ENCODE results near the gene ADD2.

GRCh38 chr2:70673041-70673647 is 94.9 kb downstream of the ADD2 start:
- no peak for TF ChIP-seq CTCF (IDR thresholded peaks at IDR 0.05)
- TF ChIP-seq POLR2A (IDR thresholded peaks at IDR 0.05) = no peak
